OCI-LY1 (cell line): Measurements from ENCODE around the gene MCU.

Source experiments
- H2AFZ ChIP-seq: fragments of 200-600 bp; sonication (generic), shearing (Covaris generic); 2 replicates; pipeline ENCODE4 v1.6.0; 2014; ENCODE audit warnings: antibody characterized with exemption, mild to moderate bottlenecking, low read length
- H3F3A ChIP-seq: fragments of 200-600 bp; sonication (generic), shearing (Covaris generic); 2 replicates; pipeline ENCODE4 v1.6.0; 2014; ENCODE audit warnings: mild to moderate bottlenecking, antibody characterized with exemption, low read length, moderate library complexity; ENCODE audit not compliant: insufficient read depth
- H3K27ac ChIP-seq: fragments of 200-600 bp; sonication (generic); 2 replicates; pipeline ENCODE4 v1.5.1; 2014; ENCODE audit warnings: low read length, mixed run types, mild to moderate bottlenecking, low read depth; ENCODE audit not compliant: poor library complexity, severe bottlenecking
- H3K27me3 ChIP-seq: fragments of 200-600 bp; sonication (generic); 2 replicates; pipeline ENCODE4 v1.6.0; 2014; ENCODE audit warnings: antibody characterized with exemption, mild to moderate bottlenecking, low read length, moderate library complexity; ENCODE audit not compliant: insufficient read depth
- H3K36me3 ChIP-seq: fragments of 200-600 bp; sonication (generic); 2 replicates; pipeline ENCODE4 v1.6.1; 2014; ENCODE audit warnings: mild to moderate bottlenecking, antibody characterized with exemption, low read length, moderate library complexity, mixed read lengths; ENCODE audit not compliant: insufficient read depth
- H3K4me1 ChIP-seq: fragments of 200-600 bp; sonication (generic); 2 replicates; pipeline ENCODE4 v1.5.1; 2014; ENCODE audit warnings: mild to moderate bottlenecking, low read length, moderate library complexity; ENCODE audit not compliant: insufficient read depth, severe bottlenecking
- H3K4me2 ChIP-seq: fragments of 200-600 bp; sonication (generic), shearing (Covaris generic); 2 replicates; pipeline ENCODE4 v1.6.1; 2014; ENCODE audit warnings: low read length
- H3K4me3 ChIP-seq: fragments of 200-600 bp; sonication (generic); 2 replicates; pipeline ENCODE4 v1.5.1; 2014; ENCODE audit warnings: low read length, low read depth, mild to moderate bottlenecking, mixed read lengths; ENCODE audit not compliant: poor library complexity, severe bottlenecking
- H3K79me2 ChIP-seq: fragments of 200-600 bp; shearing (Covaris generic); 2 replicates; pipeline ENCODE4 v1.6.1; 2016; ENCODE audit warnings: mixed run types, low read length, mixed read lengths; ENCODE audit not compliant: insufficient read depth
- H3K9ac ChIP-seq: fragments of 200-600 bp; sonication (generic), shearing (Covaris generic); 2 replicates; pipeline ENCODE4 v1.6.1; 2014; ENCODE audit warnings: mild to moderate bottlenecking, low read length, mixed read lengths
- H3K9me2 ChIP-seq: fragments of 200-600 bp; sonication (generic), shearing (Covaris generic); 2 replicates; pipeline ENCODE4 v1.6.1; 2014; ENCODE audit warnings: low read depth, mild to moderate bottlenecking, low read length, mixed read lengths
- H3K9me3 ChIP-seq: fragments of 200-600 bp; shearing (Covaris generic); 2 replicates; pipeline ENCODE4 v1.6.1; 2014; ENCODE audit warnings: low read length, mixed read lengths
- H4K20me1 ChIP-seq: fragments of 200-600 bp; sonication (generic), shearing (Covaris generic); 2 replicates; pipeline ENCODE4 v1.6.0; 2016; ENCODE audit warnings: mild to moderate bottlenecking, low read length; ENCODE audit not compliant: insufficient read depth
- CTCF ChIP-seq: fragments of 200-600 bp; sonication (generic), shearing (Covaris generic); IDR thresholded peaks from 2 replicates; pipeline ENCODE4 v1.5.1; 2017; ENCODE audit warnings: mild to moderate bottlenecking, antibody characterized with exemption, low read length, moderate library complexity, mixed read lengths
- EZH2 ChIP-seq: fragments of 200-600 bp; sonication (generic), shearing (Covaris generic); IDR thresholded peaks from 2 replicates; pipeline ENCODE4 v1.8.0; 2017; ENCODE audit warnings: borderline replicate concordance, mixed run types, mild to moderate bottlenecking, antibody characterized with exemption, low read length, moderate library complexity, mixed read lengths

MCU gene

GRCh38 chr10:72796538-72796937, 104.6 kb downstream of the MCU start:
- Histone ChIP-seq H3K9ac (no peak overlapping the region), H3K4me2 (no peak overlapping the region), H3K36me3 (no peaks in the 10 kb centered on the region), H3F3A (no peaks in the 10 kb centered on the region), H3K4me3 (no peak overlapping the region), H4K20me1 (no peaks in the 10 kb centered on the region), H3K9me3 (no peaks in the 10 kb centered on the region), H3K79me2 (no peaks in the 10 kb centered on the region), H2AFZ (no peak overlapping the region), H3K4me1 (no peaks in the 10 kb centered on the region), H3K27ac (no peak overlapping the region), H3K27me3 (no peaks in the 10 kb centered on the region), H3K9me2 (no peaks in the 10 kb centered on the region)
- TF ChIP-seq EZH2 (no peak), CTCF (no peak)

GRCh38 chr10:72800000-72800740, 108.2 kb downstream of the MCU start:
- no peaks in the 10 kb centered on the region for H3K4me1 ChIP-seq
- H3K9me3 ChIP-seq: no peaks in the 10 kb centered on the region
- H3K4me2 ChIP-seq: no peak overlapping the region
- no peaks in the 10 kb centered on the region for H3F3A ChIP-seq
- H3K4me3 ChIP-seq: no peak overlapping the region
- no peaks in the 10 kb centered on the region for H3K9me2 ChIP-seq
- no peaks in the 10 kb centered on the region for H3K79me2 ChIP-seq
- no peaks in the 10 kb centered on the region for H4K20me1 ChIP-seq
- H3K27ac ChIP-seq: no peak overlapping the region
- H3K36me3 ChIP-seq: no peaks in the 10 kb centered on the region
- no peak for TF ChIP-seq EZH2
- TF ChIP-seq CTCF: no peak
- H2AFZ ChIP-seq: no peak overlapping the region
- no peak overlapping the region for H3K9ac ChIP-seq
- no peaks in the 10 kb centered on the region for H3K27me3 ChIP-seq

GRCh38 chr10:72800741-72801092, 108.8 kb downstream of the MCU start:
- H3K4me3 ChIP-seq: no peak overlapping the region
- TF ChIP-seq CTCF: no peak

More at GRCh38 chr10:72800741-72801092, 108.8 kb downstream of the MCU start:
- no peak overlapping the region for H3K27ac ChIP-seq
- no peaks in the 10 kb centered on the region for H3K9me3 ChIP-seq
- no peak overlapping the region for H3K9ac ChIP-seq
- H4K20me1 ChIP-seq: no peaks in the 10 kb centered on the region
- H3K79me2 ChIP-seq: no peaks in the 10 kb centered on the region
- no peaks in the 10 kb centered on the region for H3K9me2 ChIP-seq
- H3K36me3 ChIP-seq: no peaks in the 10 kb centered on the region
- H3F3A ChIP-seq: no peaks in the 10 kb centered on the region
- no peaks in the 10 kb centered on the region for H3K4me1 ChIP-seq
- H3K27me3 ChIP-seq: no peaks in the 10 kb centered on the region
- H2AFZ ChIP-seq: no peak overlapping the region
- no peak overlapping the region for H3K4me2 ChIP-seq
